ENCODE data around the gene MED9.

DNA sequence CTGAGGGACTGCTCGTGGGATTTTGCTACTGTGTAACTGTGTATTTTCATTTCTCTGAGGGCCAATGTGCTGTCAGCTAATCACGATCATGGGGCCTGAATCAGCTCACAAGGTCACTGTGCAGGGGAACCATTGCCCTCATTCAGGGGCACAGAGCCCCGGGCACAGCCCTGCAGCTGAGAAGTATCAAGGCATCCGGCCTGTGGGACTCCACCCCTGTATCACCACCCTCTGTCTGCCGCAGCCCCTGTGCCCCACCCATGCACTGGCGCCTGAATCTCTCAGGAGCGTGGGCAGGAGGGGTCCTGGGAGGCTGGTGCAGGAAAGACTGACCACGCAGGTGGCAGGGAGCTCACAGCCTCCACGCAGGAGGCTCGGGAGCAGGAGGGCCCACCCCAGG lies 62.8 kb downstream of the MED9 start:
- TF ChIP-seq TCF12 (IDR thresholded peaks at IDR 0.05) (no peak), EZH2phosphoT487 (IDR thresholded peaks at IDR 0.05; ENCODE audit: borderline replicate concordance, low read depth) (no peak), RCOR1 (IDR thresholded peaks at IDR 0.05; ENCODE audit: low read length) (no peak), TEAD4 (IDR thresholded peaks at IDR 0.05; ENCODE audit: borderline replicate concordance, insufficient read depth) (no peak), RAD21 (IDR thresholded peaks at IDR 0.05; ENCODE audit: low read length) (no peak), SIN3A (IDR thresholded peaks at IDR 0.05; ENCODE audit: borderline replicate concordance, low read depth, low read length) (no peak)
- TF ChIP-seq, protein P1, sequence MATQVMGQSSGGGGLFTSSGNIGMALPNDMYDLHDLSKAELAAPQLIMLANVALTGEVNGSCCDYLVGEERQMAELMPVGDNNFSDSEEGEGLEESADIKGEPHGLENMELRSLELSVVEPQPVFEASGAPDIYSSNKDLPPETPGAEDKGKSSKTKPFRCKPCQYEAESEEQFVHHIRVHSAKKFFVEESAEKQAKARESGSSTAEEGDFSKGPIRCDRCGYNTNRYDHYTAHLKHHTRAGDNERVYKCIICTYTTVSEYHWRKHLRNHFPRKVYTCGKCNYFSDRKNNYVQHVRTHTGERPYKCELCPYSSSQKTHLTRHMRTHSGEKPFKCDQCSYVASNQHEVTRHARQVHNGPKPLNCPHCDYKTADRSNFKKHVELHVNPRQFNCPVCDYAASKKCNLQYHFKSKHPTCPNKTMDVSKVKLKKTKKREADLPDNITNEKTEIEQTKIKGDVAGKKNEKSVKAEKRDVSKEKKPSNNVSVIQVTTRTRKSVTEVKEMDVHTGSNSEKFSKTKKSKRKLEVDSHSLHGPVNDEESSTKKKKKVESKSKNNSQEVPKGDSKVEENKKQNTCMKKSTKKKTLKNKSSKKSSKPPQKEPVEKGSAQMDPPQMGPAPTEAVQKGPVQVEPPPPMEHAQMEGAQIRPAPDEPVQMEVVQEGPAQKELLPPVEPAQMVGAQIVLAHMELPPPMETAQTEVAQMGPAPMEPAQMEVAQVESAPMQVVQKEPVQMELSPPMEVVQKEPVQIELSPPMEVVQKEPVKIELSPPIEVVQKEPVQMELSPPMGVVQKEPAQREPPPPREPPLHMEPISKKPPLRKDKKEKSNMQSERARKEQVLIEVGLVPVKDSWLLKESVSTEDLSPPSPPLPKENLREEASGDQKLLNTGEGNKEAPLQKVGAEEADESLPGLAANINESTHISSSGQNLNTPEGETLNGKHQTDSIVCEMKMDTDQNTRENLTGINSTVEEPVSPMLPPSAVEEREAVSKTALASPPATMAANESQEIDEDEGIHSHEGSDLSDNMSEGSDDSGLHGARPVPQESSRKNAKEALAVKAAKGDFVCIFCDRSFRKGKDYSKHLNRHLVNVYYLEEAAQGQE (IDR thresholded peaks at IDR 0.05; ENCODE audit: low read depth, low read length) = no peak
- TF ChIP-seq, protein P2, sequence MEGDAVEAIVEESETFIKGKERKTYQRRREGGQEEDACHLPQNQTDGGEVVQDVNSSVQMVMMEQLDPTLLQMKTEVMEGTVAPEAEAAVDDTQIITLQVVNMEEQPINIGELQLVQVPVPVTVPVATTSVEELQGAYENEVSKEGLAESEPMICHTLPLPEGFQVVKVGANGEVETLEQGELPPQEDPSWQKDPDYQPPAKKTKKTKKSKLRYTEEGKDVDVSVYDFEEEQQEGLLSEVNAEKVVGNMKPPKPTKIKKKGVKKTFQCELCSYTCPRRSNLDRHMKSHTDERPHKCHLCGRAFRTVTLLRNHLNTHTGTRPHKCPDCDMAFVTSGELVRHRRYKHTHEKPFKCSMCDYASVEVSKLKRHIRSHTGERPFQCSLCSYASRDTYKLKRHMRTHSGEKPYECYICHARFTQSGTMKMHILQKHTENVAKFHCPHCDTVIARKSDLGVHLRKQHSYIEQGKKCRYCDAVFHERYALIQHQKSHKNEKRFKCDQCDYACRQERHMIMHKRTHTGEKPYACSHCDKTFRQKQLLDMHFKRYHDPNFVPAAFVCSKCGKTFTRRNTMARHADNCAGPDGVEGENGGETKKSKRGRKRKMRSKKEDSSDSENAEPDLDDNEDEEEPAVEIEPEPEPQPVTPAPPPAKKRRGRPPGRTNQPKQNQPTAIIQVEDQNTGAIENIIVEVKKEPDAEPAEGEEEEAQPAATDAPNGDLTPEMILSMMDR (IDR thresholded peaks at IDR 0.05) = no peak
- TF ChIP-seq, protein P3, sequence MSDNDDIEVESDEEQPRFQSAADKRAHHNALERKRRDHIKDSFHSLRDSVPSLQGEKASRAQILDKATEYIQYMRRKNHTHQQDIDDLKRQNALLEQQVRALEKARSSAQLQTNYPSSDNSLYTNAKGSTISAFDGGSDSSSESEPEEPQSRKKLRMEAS (IDR thresholded peaks at IDR 0.05; ENCODE audit: low read depth) = no peak
